ENCODE data around the gene ITPR3. TPM values are rescaled to one million over a fixed set of nuclear protein-coding genes. Genes with fewer than 3 reads are reported as not detected.
A peak's percentile ranks its signal among the peaks of the same experiment; 100 is the strongest.

Gene ITPR3
- total RNA-seq, 3 donors from 2014 or later = 60.2 to 111 (median 103) TPM

DNA sequence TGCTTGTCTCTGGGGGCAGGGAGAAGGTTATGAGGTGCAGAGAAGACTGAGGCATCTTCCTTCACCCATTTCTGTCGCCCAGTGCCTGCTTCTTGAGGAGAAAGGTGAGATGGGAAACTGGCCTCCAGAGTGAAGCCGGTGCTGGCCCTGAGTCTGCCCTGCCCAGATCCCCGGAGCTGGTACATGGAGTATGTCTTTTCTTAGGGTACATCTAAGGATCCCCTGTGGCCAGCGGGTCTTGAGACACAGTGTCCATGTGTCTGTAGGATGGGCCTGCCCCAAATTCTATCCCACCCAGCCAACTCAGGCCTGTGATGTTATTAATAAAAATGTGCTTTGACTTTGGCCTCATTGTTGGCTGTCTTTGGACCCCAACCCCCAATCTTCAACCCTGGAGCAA, 32.2 kb upstream of the ITPR3 start:
- no peak for ATAC-seq
- TF ChIP-seq, protein P1, sequence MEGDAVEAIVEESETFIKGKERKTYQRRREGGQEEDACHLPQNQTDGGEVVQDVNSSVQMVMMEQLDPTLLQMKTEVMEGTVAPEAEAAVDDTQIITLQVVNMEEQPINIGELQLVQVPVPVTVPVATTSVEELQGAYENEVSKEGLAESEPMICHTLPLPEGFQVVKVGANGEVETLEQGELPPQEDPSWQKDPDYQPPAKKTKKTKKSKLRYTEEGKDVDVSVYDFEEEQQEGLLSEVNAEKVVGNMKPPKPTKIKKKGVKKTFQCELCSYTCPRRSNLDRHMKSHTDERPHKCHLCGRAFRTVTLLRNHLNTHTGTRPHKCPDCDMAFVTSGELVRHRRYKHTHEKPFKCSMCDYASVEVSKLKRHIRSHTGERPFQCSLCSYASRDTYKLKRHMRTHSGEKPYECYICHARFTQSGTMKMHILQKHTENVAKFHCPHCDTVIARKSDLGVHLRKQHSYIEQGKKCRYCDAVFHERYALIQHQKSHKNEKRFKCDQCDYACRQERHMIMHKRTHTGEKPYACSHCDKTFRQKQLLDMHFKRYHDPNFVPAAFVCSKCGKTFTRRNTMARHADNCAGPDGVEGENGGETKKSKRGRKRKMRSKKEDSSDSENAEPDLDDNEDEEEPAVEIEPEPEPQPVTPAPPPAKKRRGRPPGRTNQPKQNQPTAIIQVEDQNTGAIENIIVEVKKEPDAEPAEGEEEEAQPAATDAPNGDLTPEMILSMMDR (IDR thresholded peaks at IDR 0.05) = no peak
- Histone ChIP-seq H3K9me3 (no peaks in the 10 kb centered on the region), H3K36me3 (ENCODE audit: low read depth) (no peaks in the 10 kb centered on the region), H3K4me1 (ENCODE audit: low read depth) (peaks cover 29% of the 10 kb centered on the region), H3K4me3 (no peak overlapping the region)
- intact Hi-C loops (cut with DNase I, micrococcal nuclease) = loop anchor here in 1 of 2 donors (10.0 kb wide), 1 partner anchor 116 kb away; no protein-coding TSS in a partner anchor
- no peak for DNase-seq

DNA sequence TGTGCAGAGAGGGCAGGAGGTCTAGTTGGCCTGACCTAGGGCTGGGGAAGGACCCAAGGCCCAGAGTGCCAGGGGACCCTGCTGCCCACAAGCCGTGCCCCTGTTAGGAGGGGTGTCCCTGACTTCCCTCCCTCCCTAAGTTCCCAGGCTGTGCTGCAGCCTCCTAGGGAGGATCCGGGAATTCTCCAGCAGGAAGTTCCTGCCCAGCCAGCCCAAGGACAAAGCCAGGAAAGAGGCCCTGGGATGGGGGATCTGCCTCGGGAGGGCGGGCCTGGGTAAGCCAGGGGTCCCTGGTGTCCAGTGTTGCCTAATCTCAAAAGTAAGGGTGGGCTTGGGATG, 31.8 kb upstream of the ITPR3 start:
- Histone ChIP-seq H3K4me3 (no peak overlapping the region), H3K9me3 (no peaks in the 10 kb centered on the region), H3K36me3 (ENCODE audit: low read depth) (no peaks in the 10 kb centered on the region), H3K4me1 (ENCODE audit: low read depth) (peaks cover 29% of the 10 kb centered on the region)
- DNase-seq (no peak), ATAC-seq (peak; percentile 46)
- TF ChIP-seq, protein P1 (IDR thresholded peaks at IDR 0.05) = no peak
- intact Hi-C loops (cut with DNase I, micrococcal nuclease) = loop anchor here in 1 of 2 donors (10.0 kb wide), 1 partner anchor 115 kb away; no protein-coding TSS in a partner anchor

DNA sequence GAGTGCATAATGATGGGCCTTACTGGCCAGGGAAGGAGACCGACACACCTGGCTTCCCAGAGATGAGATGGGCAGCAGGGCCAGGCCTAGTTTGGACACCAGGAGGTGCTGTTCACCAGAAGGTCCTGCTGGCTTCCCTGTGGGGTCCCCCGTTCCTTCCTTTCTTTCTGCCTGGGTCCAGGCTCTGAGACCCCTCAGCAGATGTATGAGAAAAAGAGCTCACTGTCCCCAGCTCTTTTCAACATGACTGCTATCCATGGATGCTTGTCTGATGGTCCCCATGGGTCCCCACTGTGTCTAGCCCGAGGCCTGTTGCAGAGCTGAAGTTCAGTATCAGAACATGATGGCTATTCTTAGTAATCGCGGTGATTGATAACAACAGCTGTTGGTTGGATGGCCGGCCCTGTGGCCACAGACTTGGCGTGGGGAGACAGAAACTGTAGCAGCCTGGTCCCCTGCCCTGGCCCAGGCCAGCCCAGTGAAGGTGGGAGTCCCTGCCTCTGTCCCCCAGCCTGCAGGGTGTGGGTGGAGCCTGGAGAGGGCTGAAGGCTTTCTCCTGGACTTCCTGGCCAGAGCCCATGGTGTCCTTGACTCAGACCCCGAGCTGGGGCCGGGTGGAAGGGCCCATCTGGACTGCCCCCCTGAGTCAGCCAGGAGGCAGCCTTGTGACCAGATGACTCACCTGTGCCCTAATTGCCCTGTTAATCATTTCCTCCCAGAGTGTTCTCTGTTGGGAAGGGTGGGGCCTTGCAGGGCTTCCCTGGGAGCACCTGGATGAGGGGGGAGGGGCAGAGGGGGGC, 31.2 kb upstream of the ITPR3 start:
- TF ChIP-seq, protein P1 (IDR thresholded peaks at IDR 0.05) = peak; percentile 72
- intact Hi-C loops (cut with DNase I, micrococcal nuclease) = loop anchor here in 1 of 2 donors (10.0 kb wide), 1 partner anchor 115 kb away; no protein-coding TSS in a partner anchor
- Histone ChIP-seq H3K4me1 (ENCODE audit: low read depth) (peaks cover 29% of the 10 kb centered on the region), H3K4me3 (no peak overlapping the region), H3K36me3 (ENCODE audit: low read depth) (no peaks in the 10 kb centered on the region), H3K9me3 (no peaks in the 10 kb centered on the region)
- ATAC-seq = peak; percentile 85
- peak; percentile 81 to 89 (median 86) for DNase-seq

DNA sequence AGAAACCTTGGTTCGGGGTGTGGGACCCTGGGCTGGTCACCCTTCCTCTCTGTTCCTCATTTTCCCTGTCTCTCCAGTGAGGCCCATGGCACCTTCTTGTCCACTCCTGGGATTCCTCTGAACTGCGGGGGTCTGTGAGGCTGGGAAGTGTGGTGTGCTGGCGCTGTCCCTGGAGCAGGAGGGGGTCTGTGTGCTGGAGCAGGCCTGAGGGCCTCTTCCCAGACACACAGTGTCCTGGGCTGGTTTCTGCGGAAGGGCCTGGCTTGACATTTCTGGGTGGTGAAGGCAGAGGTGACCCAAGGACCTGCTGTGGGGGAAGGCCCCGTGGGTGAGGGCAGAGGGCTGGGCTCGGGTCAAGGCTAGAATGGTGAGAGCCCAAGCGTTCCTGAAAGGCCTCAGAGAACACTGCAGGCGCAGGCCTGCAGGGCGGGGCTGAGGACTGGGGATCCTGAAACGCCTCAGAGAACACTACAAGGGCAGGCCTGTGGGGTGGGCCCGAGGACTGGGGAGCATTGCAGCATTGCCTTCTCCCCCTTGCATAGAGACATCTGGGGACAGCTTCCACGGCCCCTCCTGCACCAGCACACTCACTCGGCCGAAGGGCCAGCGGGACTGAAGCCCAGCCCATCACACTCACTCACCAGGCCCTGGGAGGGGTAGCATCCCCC, 30.5 kb upstream of the ITPR3 start:
- peaks cover 27% of the 10 kb centered on the region for H3K4me1 ChIP-seq (ENCODE audit: low read depth)
- intact Hi-C loops (cut with DNase I, micrococcal nuclease) = no loop called here
- TF ChIP-seq, protein P1 (IDR thresholded peaks at IDR 0.05) = no peak
- H3K36me3 ChIP-seq (ENCODE audit: low read depth) = no peaks in the 10 kb centered on the region
- no peaks in the 10 kb centered on the region for H3K9me3 ChIP-seq
- DNase-seq (peak; percentile 70 to 82 (median 81)), ATAC-seq (peak; percentile 59)
- H3K4me3 ChIP-seq = no peak overlapping the region

DNA sequence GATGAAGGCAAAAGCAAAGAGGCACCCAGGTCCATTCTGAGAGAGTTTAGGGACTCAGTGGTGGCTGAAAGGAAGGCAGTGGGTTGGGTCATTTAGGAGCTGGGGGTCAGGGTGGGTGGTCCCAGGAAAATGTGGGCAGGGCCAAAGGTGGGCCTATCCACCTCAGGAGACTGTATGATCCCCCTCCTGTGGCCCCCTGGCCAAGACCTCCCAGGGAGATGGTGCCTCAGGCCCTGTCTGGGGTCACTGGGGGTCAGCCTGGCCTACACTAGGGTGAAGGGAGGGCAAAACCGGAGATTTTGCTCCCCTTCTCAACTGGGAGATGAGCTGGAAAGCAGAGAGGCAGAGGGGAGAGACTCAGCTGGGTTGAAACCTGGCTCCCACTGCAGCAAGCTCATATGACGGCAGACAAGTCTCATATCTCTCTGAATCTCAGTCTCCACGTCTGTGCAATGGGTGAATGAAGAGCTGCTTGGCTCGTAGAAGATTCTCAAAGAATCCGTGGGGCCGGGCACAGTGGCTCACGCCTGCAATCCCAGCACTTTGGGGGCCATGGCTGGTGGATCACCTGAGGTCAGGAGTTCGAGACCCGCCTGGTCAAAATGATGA, 29.6 kb upstream of the ITPR3 start:
- TF ChIP-seq, protein P1 (IDR thresholded peaks at IDR 0.05) = no peak
- DNase-seq = no peak
- Histone ChIP-seq H3K9me3 (no peaks in the 10 kb centered on the region), H3K36me3 (ENCODE audit: low read depth) (no peaks in the 10 kb centered on the region), H3K4me1 (ENCODE audit: low read depth) (peaks cover 24% of the 10 kb centered on the region), H3K4me3 (no peak overlapping the region)
- intact Hi-C loops (cut with DNase I, micrococcal nuclease) = no loop called here
- no peak for ATAC-seq

Data from mucosa of descending colon (tissue), 3 donors.